ENCODE data around the gene FSD1L. TPM values are rescaled to one million over a fixed set of nuclear protein-coding genes. Genes with fewer than 3 reads are reported as not detected.
A peak's percentile ranks its signal among the peaks of the same experiment; 100 is the strongest.
"Not testable (repeated sequence)": the region's sequence is repeated elsewhere in the genome, so short reads cannot be mapped to it uniquely, and the experiment has no call there.

The FSD1L gene
- total and polyA plus RNA-seq, 8 donors, result 0.78 to 13.2 (median 3.0) TPM; not detected in 1

DNA sequence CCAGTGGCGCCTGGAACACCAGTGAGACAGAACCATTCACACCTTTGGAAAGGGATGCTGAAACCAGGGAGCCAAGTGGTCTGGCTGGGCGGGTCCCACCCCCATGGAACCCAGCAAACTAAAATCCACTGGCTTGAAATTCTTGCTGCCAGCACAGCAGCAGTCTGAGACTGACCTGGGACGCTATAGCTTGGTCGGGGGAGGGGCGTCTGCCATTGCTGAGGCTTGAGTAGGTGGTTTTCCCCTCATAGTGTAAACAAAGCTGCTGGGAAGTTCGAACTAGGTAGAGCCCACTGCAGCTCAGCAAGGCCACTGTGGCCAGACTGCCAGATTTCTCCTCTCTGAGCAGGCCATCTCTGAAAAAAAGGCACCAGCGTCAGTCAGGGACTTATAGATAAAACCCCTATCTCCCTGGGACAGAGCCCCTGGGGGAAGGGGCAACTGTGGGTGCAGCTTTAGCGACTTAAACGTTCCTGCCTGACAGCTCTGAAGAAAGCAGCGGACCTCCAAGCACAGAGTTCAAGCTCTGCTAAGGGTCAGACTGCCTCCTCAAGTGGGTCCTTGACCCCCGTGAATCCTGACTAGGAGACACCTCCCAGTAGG, 68.1 kb downstream of the FSD1L start:
- TF ChIP-seq POLR2A (IDR thresholded peaks at IDR 0.05) (no peak), POLR2AphosphoS5 (IDR thresholded peaks at IDR 0.05) (no peak)
- TF ChIP-seq, protein P1, sequence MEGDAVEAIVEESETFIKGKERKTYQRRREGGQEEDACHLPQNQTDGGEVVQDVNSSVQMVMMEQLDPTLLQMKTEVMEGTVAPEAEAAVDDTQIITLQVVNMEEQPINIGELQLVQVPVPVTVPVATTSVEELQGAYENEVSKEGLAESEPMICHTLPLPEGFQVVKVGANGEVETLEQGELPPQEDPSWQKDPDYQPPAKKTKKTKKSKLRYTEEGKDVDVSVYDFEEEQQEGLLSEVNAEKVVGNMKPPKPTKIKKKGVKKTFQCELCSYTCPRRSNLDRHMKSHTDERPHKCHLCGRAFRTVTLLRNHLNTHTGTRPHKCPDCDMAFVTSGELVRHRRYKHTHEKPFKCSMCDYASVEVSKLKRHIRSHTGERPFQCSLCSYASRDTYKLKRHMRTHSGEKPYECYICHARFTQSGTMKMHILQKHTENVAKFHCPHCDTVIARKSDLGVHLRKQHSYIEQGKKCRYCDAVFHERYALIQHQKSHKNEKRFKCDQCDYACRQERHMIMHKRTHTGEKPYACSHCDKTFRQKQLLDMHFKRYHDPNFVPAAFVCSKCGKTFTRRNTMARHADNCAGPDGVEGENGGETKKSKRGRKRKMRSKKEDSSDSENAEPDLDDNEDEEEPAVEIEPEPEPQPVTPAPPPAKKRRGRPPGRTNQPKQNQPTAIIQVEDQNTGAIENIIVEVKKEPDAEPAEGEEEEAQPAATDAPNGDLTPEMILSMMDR (IDR thresholded peaks at IDR 0.05), result no peak
- DNase-seq, result no peak
- Histone ChIP-seq H3K4me3 (no peak overlapping the region), H3K27ac (no peak overlapping the region), H3K4me1 (no peaks in the 10 kb centered on the region), H3K9me3 (no peaks in the 10 kb centered on the region), H3K27me3 (no peaks in the 10 kb centered on the region), H3K36me3 (peaks cover 0 to 31% (median 13%) of the 10 kb centered on the region in 4 donors)
- WGBS, 5 donors, result 84 to 95% (median 89%) methylated on average over 2 to 11 of the region's 11 CpGs
- intact Hi-C loops (cut with DNase I; ENCODE audit: low total_unique reads), result no loop called here

DNA sequence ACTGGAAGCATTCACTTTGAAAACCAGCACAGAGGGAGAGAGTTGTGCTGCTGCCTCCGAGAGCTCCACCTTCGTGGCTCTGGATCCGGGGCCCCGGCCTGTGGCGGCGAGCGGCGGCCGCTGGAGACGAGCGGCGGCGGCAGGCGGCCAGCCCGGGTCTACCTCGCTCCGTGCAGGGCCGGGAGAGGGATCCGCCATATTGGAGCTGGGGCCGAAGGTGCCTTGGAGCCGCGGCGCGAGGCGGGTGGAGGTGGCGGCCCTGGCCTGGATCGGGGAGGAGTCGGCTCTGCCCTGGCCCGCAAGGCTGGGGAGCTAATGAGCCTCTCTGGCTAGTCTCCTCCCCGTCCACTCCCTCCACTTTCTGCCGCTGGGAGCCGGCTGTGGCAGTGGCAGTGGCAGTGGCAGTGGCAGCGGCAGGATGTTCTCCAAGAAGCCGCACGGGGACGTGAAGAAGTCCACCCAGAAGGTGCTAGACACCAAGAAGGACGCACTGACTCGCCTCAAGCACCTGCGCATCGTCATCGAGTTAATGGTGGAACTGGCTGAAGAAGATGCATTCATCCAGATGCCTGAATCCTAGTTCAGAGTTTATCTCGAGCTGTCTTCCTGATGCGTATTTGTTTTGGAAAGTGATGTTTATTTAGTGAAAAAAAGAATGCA, 72.0 kb downstream of the FSD1L start:
- H3K27me3 ChIP-seq; intact Hi-C loops (cut with DNase I; ENCODE audit: low total_unique reads); H3K9me3 ChIP-seq; H3K4me1 ChIP-seq: not testable (repeated sequence)
- 87 to 94% (median 90%) methylated on average over 15 to 43 of the region's 43 CpGs for WGBS, 5 donors
- peak in 1 of 2 donors; percentile 37 for DNase-seq
- Histone ChIP-seq H3K4me3 (peak overlapping the region; percentile 34 to 47 (median 43)), H3K27ac (peak overlapping the region; percentile 68 to 85 (median 73)), H3K36me3 (peaks cover 0 to 18% (median 10%) of the 10 kb centered on the region in 4 donors)

GRCh38 chr9:105520992-105521391, 73.2 kb downstream of the FSD1L start:
- H3K27me3 ChIP-seq; intact Hi-C loops (cut with DNase I; ENCODE audit: low total_unique reads): not testable (repeated sequence)
- 86 to 96% (median 89%) methylated on average over 5 to 6 of the region's 6 CpGs for WGBS, 5 donors

GRCh38 chr9:105522618-105523385, 75.0 kb downstream of the FSD1L start:
- not testable (repeated sequence) for DNase-seq
- WGBS, 5 donors, result 52 to 81% (median 72%) methylated on average over 9 to 10 of the region's 10 CpGs

More at GRCh38 chr9:105520992-105521391, 73.2 kb downstream of the FSD1L start:
- not testable (repeated sequence) for H3K4me3 ChIP-seq, DNase-seq, H3K36me3 ChIP-seq, H3K9me3 ChIP-seq, H3K4me1 ChIP-seq, H3K27ac ChIP-seq

GRCh38 chr9:105531530-105531929, 83.7 kb downstream of the FSD1L start:
- WGBS, 5 donors, result 44 to 67% (median 55%) methylated on average over 3 of the region's 3 CpGs
- peaks cover 0 to 17% (median 0%) of the 10 kb centered on the region in 4 donors for H3K4me1 ChIP-seq
- intact Hi-C loops (cut with DNase I; ENCODE audit: low total_unique reads), result no loop called here

More at GRCh38 chr9:105522618-105523385, 75.0 kb downstream of the FSD1L start:
- H3K27ac ChIP-seq; H3K4me3 ChIP-seq; intact Hi-C loops (cut with DNase I; ENCODE audit: low total_unique reads); H3K9me3 ChIP-seq; H3K36me3 ChIP-seq; H3K27me3 ChIP-seq; H3K4me1 ChIP-seq: not testable (repeated sequence)

DNA sequence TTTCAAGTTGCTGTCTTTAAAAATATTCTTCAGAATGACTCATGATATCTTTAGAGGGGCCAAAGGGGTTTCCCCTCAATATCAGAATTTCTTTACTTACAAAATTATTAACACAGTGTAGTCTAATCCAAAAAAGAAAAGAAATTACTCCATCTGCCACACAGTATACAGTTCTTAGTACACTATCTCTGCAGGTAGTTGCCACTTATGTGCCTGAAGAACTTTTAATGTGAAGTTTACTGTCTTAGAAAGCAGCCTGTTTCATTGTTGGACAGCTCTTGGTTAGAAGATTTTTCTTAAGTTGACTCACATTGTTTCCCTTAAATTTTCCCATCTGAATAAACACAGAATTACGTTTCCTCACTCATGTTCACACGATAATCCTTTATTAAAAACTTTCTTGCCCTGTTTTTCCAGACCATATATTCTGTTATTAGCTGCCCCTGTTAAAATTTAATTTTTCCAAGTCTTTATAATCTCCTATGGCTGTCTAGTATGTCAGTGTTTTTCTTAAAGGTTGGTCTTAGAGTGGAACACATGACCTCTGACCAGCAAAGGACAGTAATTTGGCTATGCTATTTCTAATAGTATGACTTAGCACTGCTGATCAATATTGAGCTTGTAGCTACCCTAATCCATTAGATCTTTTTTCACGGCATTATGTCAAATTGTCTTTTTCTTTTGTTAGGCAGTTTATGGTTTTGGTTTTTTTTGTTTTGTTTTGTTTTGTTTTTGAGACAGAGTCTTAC, 88.3 kb downstream of the FSD1L start:
- Histone ChIP-seq H3K27ac (no peak overlapping the region), H3K4me3 (no peak overlapping the region), H3K36me3 (peaks cover 0 to 18% (median 3%) of the 10 kb centered on the region in 4 donors), H3K27me3 (no peaks in the 10 kb centered on the region), H3K9me3 (no peaks in the 10 kb centered on the region), H3K4me1 (peaks cover 0 to 15% (median 0%) of the 10 kb centered on the region in 4 donors)
- 79 to 92% (median 85%) methylated on average over 3 of the region's 3 CpGs for WGBS, 5 donors
- DNase-seq, result no peak
- no peak for TF ChIP-seq POLR2AphosphoS5 (IDR thresholded peaks at IDR 0.05)
- no peak for TF ChIP-seq EP300 (IDR thresholded peaks at IDR 0.05)
- TF ChIP-seq POLR2A (IDR thresholded peaks at IDR 0.05), result no peak
- TF ChIP-seq, protein P1 (IDR thresholded peaks at IDR 0.05), result no peak
- intact Hi-C loops (cut with DNase I; ENCODE audit: low total_unique reads), result no loop called here

More at GRCh38 chr9:105531530-105531929, 83.7 kb downstream of the FSD1L start:
- TF ChIP-seq POLR2AphosphoS5 (IDR thresholded peaks at IDR 0.05) (no peak), POLR2A (IDR thresholded peaks at IDR 0.05) (no peak)
- Histone ChIP-seq H3K27ac (no peak overlapping the region), H3K4me3 (no peak overlapping the region), H3K27me3 (no peaks in the 10 kb centered on the region), H3K36me3 (peaks cover 0 to 13% (median 3%) of the 10 kb centered on the region in 4 donors), H3K9me3 (peaks cover 0 to 9% (median 0%) of the 10 kb centered on the region in 4 donors)
- no peak for DNase-seq
